Colonic mucosa (tissue), 4 donors: ENCODE measurements around the gene SPDYE8. TPM values are rescaled to one million over a fixed set of nuclear protein-coding genes. Genes with fewer than 3 reads are reported as not detected.
"Not testable (repeated sequence)": the region's sequence is repeated elsewhere in the genome, so short reads cannot be mapped to it uniquely, and the experiment has no call there.

Experiments
- DNase-seq: peaks from one replicate; pipeline ENCODE4 v3.0.0-alpha.2; 2020
- H3K27ac ChIP-seq: fragments of 200-600 bp; one replicate; pipeline ENCODE4 v1.8.0; 2021
- H3K27me3 ChIP-seq: fragments of 200-600 bp; one replicate; pipeline ENCODE4 v1.8.0; 2021
- H3K36me3 ChIP-seq: fragments of 200-600 bp; one replicate; pipeline ENCODE4 v1.8.0; 2021
- H3K4me1 ChIP-seq: fragments of 200-600 bp; one replicate; pipeline ENCODE4 v1.8.0; 2021; ENCODE audit warnings: mild to moderate bottlenecking
- H3K4me3 ChIP-seq: fragments of 200-600 bp; one replicate; pipeline ENCODE4 v1.8.0; 2021
- H3K9ac ChIP-seq, 2 donors: one replicate each; pipeline ENCODE4 v1.7.0; 2013; ENCODE audit warnings: control low read depth in 2 of 2, low read depth in 2 of 2, low read length in 2 of 2
- H3K9me3 ChIP-seq: fragments of 200-600 bp; one replicate; pipeline ENCODE4 v1.8.0; 2021
- intact Hi-C: fragments of 100-400 bp; cut with DNase I; formaldehyde crosslinking; loops from one replicate; pipeline ENCODE4 v1.14.1; 2022
- total RNA-seq, 2 donors: library from RNA; stranded (reverse); fragmentation: NEBNext Ultra II Directional in 1 of 2; extraction: Animal tissue kit (Norgen Biotek cat#: 25700) in 1 of 2; gene quantifications; one replicate each; pipeline ENCODE4 v1.2.1, GENCODE V29; 2021
- donor health status: healthy.
- donor health status: DM: no; HTN: no; CAD: no.
- donor health status: DM: no; HTN: no; CAD: no.

The SPDYE8 gene, protein sequence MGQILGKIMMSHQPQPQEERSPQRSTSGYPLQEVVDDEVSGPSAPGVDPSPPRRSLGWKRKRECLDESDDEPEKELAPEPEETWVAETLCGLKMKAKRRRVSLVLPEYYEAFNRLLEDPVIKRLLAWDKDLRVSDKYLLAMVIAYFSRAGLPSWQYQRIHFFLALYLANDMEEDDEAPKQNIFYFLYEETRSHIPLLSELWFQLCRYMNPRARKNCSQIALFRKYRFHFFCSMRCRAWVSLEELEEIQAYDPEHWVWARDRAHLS
- not detected for total RNA-seq

- H3K4me1 ChIP-seq, DNase-seq, H3K9ac ChIP-seq, H3K27me3 ChIP-seq, H3K27ac ChIP-seq, H3K4me3 ChIP-seq, H3K36me3 ChIP-seq, H3K9me3 ChIP-seq, intact Hi-C loops: not testable (repeated sequence)
These were observed at the start of gene SPDYE8 for GRCh38 chr7:73029666-73030065. Gene SPDYE8, minus strand, starts transcription at chr7:73029766. Its CDS starts 1,800 bp downstream, at chr7:73027966.

GRCh38 chr7:73057811-73058210 is 28.2 kb upstream of the SPDYE8 start, which contains the start of gene SPDYE11:
Gene SPDYE11, minus strand, starts transcription at chr7:73057911. Its CDS starts 1,800 bp downstream, at chr7:73056111.
- DNase-seq, H3K27ac ChIP-seq, H3K9me3 ChIP-seq, H3K4me1 ChIP-seq, H3K27me3 ChIP-seq, H3K4me3 ChIP-seq, H3K9ac ChIP-seq, intact Hi-C loops, H3K36me3 ChIP-seq: not testable (repeated sequence)

DNA sequence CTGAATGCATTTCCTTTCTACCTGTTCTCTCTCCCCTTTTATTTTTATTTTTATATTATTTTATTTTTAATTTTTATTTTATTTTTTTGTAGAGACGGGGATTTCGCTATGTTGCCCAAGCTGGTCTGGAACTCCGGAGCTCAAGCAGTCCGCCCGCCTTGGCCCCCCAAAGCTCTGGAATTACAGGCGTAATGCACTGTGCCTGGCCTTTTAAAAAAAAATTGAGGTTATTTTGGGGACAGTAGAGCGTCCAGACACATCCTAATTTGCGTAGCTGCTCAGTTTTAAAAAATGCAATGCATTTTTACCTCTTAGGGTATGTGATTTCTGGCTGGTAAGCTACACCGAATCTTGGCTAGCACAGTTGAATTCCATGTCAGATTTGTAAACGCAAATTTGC is 23.1 kb downstream of the SPDYE8 start:
- H3K9ac ChIP-seq, H3K4me1 ChIP-seq, intact Hi-C loops, H3K9me3 ChIP-seq, H3K36me3 ChIP-seq, H3K27me3 ChIP-seq, DNase-seq: not testable (repeated sequence)
- Histone ChIP-seq H3K27ac (peak overlapping the region; percentile 89), H3K4me3 (peak overlapping the region; percentile 59)

GRCh38 chr7:73005693-73006447 is 23.7 kb downstream of the SPDYE8 start:
- Histone ChIP-seq H3K9ac (peak overlapping the region in 1 of 2 donors; percentile 73), H3K27ac (peak overlapping the region; percentile 89), H3K4me3 (peak overlapping the region; percentile 59)
- DNase-seq = peak; percentile 88
- intact Hi-C loops, H3K36me3 ChIP-seq, H3K9me3 ChIP-seq, H3K4me1 ChIP-seq, H3K27me3 ChIP-seq: not testable (repeated sequence)

DNA sequence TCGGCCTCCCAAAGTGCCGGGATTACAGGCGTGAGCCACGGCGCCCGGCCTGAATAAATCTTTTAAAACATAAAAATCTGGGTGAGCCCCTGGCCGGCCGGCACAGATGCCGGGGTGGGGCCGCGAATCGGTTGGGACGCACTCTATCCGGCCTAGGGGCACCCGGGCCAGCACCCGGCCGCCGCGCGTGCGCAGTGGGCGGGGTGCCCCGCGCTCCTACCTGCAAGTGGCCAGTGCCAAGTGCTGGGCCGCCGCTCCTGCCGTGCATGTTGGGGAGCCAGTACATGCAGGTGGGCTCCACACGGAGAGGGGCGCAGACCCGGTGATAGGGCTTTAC is 24.2 kb downstream of the SPDYE8 start:
- H3K4me1 ChIP-seq, intact Hi-C loops, H3K27me3 ChIP-seq, H3K36me3 ChIP-seq, H3K9me3 ChIP-seq: not testable (repeated sequence)
- Histone ChIP-seq H3K4me3 (peak overlapping the region; percentile 59), H3K27ac (peak overlapping the region; percentile 89), H3K9ac (peak overlapping the region in 1 of 2 donors; percentile 73)
- DNase-seq = peak; percentile 62

- H3K4me1 ChIP-seq, H3K9me3 ChIP-seq, H3K27ac ChIP-seq, DNase-seq, H3K9ac ChIP-seq, intact Hi-C loops, H3K4me3 ChIP-seq, H3K27me3 ChIP-seq, H3K36me3 ChIP-seq: not testable (repeated sequence)
These were observed 31.6 kb downstream of the SPDYE8 start for GRCh38 chr7:72997887-72998468.

DNA sequence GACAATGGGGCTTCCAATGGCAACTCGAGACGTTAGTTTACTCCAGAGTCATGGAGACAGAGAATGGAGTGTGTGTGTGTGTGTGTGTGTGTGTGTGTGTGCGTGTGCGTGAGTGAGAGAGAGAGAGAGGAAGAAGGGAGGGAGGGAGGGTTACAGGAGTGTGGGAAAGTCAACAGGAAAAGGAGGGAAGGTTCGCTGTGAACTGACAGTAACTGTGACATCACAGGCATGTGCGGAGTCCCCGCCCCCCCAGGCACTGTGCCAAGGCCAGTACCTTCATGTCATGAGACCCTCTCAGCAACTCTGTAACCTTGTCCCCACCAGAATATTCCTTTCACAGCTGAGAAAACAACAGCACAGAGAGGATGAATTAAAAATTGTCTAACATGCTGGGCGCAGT is 32.1 kb downstream of the SPDYE8 start:
- intact Hi-C loops, H3K4me1 ChIP-seq, DNase-seq, H3K27ac ChIP-seq, H3K9me3 ChIP-seq, H3K36me3 ChIP-seq, H3K4me3 ChIP-seq, H3K27me3 ChIP-seq, H3K9ac ChIP-seq: not testable (repeated sequence)

DNA sequence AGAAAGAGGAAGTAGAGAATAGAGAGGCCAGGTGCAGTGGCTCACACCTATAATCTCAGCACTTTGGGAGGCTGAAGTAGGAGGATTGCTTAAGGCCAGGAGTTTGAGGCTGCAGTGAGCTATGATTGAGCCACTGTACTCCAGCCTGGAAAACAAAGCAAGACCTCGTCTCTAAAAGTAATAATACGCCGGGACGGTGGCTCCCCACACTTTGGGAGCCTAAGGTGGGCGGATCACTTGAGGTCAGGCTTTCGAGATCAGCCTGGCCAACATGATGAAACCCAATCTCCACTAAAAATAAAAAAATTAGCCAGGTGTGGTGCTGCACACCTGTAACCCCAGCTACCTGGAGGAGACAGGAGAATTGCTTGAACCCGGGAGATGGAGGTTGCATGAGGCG is 34.1 kb downstream of the SPDYE8 start:
- DNase-seq, H3K36me3 ChIP-seq, intact Hi-C loops, H3K9ac ChIP-seq, H3K4me3 ChIP-seq, H3K9me3 ChIP-seq, H3K4me1 ChIP-seq, H3K27ac ChIP-seq, H3K27me3 ChIP-seq: not testable (repeated sequence)

DNA sequence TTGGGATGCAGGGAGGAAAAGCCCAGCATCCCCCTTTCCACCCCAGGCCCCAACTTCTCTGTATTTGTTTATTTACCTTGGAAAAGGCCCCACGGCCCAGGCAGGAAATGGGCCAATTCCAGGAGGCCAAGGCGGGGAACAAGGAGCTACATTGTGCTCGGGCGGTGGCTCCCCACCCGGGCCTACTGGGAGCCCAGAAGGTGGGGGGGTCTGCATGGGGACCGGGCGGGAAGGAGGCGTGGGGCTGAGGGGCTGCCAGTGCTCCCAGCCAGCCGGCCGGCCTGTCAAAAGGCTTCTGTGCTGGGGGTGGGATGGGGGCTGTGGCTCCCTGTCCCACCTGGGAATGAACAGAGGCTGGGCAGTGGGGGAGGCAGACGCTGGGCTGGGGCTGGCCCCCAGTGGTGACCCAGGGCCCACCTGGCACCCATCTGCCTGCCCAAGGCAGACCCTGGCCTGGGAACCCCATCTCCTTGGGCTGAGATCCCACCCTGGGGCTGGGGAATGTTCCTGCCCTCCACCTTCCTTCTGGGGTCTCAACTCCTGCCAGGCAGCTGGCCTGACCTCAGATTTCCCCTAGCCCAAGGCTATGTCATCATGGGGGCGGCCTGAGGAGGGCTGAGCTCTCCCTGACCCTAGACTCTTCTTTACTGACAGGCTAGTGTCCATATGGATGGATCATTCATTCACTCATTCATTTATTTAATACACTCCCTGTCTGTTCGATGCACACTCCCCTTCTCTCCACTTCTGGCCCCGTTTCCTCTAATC is 39.2 kb downstream of the SPDYE8 start:
- H3K9me3 ChIP-seq, H3K4me3 ChIP-seq, H3K36me3 ChIP-seq, H3K27me3 ChIP-seq, H3K9ac ChIP-seq, H3K27ac ChIP-seq, H3K4me1 ChIP-seq, intact Hi-C loops, DNase-seq: not testable (repeated sequence)

- H3K27ac ChIP-seq, intact Hi-C loops, H3K4me1 ChIP-seq, H3K9me3 ChIP-seq, H3K36me3 ChIP-seq, H3K9ac ChIP-seq, H3K4me3 ChIP-seq, H3K27me3 ChIP-seq, DNase-seq: not testable (repeated sequence)
These were observed 47.5 kb downstream of the SPDYE8 start for GRCh38 chr7:72982084-72982483.

DNA sequence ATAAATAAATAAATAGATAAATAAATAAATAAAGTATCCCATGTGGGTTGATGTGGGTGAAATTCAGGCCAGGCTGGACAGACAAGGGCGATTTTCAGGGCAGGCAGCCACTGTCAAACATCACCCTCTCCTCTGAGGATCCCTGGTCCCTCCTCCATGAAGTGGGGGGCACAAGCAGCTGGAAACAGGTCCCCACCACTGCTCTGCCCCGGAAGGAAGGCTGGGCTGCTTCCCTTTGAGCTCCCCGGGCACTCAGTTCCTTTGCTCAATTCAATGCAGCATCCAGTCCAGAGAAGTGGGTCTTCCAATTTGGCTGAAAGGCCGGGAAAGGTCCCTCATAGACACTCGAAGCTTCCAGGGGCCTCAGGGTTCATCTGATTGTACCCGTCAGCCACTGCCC is 49.2 kb downstream of the SPDYE8 start:
- H3K4me3 ChIP-seq, H3K9me3 ChIP-seq, H3K27me3 ChIP-seq, intact Hi-C loops, H3K9ac ChIP-seq, DNase-seq, H3K4me1 ChIP-seq, H3K36me3 ChIP-seq, H3K27ac ChIP-seq: not testable (repeated sequence)

DNA sequence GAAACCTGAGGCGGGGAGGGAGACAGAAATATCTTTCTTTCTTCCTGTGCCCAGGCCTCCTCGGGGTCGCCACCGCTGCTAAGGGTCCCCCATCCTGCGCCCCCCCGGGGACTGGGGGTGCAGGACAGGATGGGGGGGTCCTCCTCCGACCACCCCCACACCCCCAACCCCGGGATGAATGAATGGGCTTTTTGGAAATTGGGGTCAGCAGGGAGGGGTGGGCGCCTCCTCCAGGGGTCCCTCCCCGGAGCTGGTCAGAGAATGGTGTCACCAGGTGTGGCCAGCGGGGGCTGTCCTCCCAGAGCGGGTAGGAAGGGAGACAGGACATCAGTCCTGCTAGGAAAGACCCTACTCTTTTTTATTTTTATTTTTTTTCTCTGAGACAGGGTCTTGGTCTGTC is 53.1 kb downstream of the SPDYE8 start:
- H3K4me3 ChIP-seq, H3K9me3 ChIP-seq, H3K27me3 ChIP-seq, H3K9ac ChIP-seq, H3K27ac ChIP-seq, H3K36me3 ChIP-seq, H3K4me1 ChIP-seq, intact Hi-C loops, DNase-seq: not testable (repeated sequence)

GRCh38 chr7:72975656-72976286 is 53.8 kb downstream of the SPDYE8 start:
- H3K4me1 ChIP-seq, H3K36me3 ChIP-seq, DNase-seq, H3K9ac ChIP-seq, H3K27ac ChIP-seq, H3K4me3 ChIP-seq, intact Hi-C loops, H3K9me3 ChIP-seq, H3K27me3 ChIP-seq: not testable (repeated sequence)
